ENCODE data around the gene ADAMTS18. TPM values are rescaled to one million over a fixed set of nuclear protein-coding genes. Genes with fewer than 3 reads are reported as not detected.

The ADAMTS18 gene
- total RNA-seq, 1 experiment from 2014 or later: not detected

DNA sequence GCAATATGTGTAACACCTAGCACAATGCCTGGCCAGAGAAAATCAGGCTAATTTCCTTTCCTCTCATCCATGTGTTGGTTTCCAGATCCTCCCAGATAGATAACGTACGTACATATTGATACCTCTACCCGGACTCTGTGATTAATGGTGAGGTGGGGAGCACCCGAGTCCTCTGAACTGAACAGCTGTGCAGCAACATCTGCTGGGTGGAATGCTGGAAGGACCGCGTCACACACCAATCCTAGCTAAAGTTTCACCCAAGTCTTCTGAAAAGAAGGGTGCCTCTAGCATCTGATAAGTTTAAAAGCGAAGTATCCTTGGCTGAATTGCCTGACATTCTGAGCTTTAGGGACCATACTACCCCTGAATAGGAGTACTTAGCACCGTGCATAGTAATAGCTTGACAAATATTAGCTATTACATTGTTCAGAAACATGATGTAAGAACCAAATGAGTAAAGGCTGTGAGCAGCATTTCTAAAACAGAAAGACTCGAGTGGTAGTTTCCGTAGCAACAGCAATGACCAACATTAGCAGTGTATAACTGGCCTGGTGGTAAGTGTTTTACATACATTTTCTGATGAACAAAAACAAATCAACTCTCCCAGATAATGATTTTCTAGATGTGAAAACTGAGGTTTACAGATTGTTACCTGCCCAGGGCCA lies 144.3 kb downstream of the ADAMTS18 start:
- no peaks in the 10 kb centered on the region for H3K36me3 ChIP-seq (ENCODE audit: control insufficient read depth in 1 of 2, insufficient read depth in 2 of 2, low read length in 2 of 2)
- BruUV-seq (replicated peaks): no TSS peak
- CTCF ChIA-PET: no interaction called here
- intact Hi-C loops (cut with micrococcal nuclease): no loop called here
- DNase-seq (ENCODE audit: low read depth, low spot score) (no peak), ATAC-seq (no peak)
- RAD21 ChIA-PET (ENCODE audit: low non-redundant PET in 1 of 2, low total read pairs in 2 of 2, uncharacterized antibody in 2 of 2, unreplicated experiment in 2 of 2): no interaction called here
- POLR2A ChIA-PET: no interaction called here
- no peaks in the 10 kb centered on the region for H4K20me1 ChIP-seq (ENCODE audit: insufficient read depth)
- no peaks in the 10 kb centered on the region for H3K9me3 ChIP-seq (ENCODE audit: control insufficient read depth in 1 of 2, insufficient read depth in 1 of 2, low read depth in 1 of 2, low read length in 2 of 2)
- H3K9ac ChIP-seq (ENCODE audit: low read length): no peak overlapping the region
- H3K27me3 ChIP-seq (ENCODE audit: insufficient read depth, low read length): peaks cover 43% of the 10 kb centered on the region
- H3K4me1 ChIP-seq (ENCODE audit: control insufficient read depth in 1 of 2, insufficient read depth in 2 of 2, low read length in 2 of 2): no peaks in the 10 kb centered on the region
- H3K27ac ChIP-seq (ENCODE audit: low read depth, low read length): no peak overlapping the region
- no peak overlapping the region for H3K4me3 ChIP-seq (replicated peaks in 1 of 2; ENCODE audit: low read depth in 1 of 2, low read length in 2 of 2)
- no peaks in the 10 kb centered on the region for H3K9me2 ChIP-seq (ENCODE audit: insufficient read depth)
- TF ChIP-seq ELF1 (IDR thresholded peaks at IDR 0.05; ENCODE audit: borderline replicate concordance, low read depth): no peak
- no peak for TF ChIP-seq TCF7L2 (IDR thresholded peaks at IDR 0.05; ENCODE audit: borderline replicate concordance, extremely low read depth, insufficient read depth, insufficient read length)
- TF ChIP-seq EZH2 (IDR thresholded peaks at IDR 0.05): no peak
- TF ChIP-seq CBX3 (IDR thresholded peaks at IDR 0.05; ENCODE audit: low read depth): no peak
- TF ChIP-seq POLR2AphosphoS5 (IDR thresholded peaks at IDR 0.05; ENCODE audit: low read depth, low read length): no peak
- no peak for TF ChIP-seq SIN3A (IDR thresholded peaks at IDR 0.05; ENCODE audit: low read depth)
- no peak for TF ChIP-seq RAD21 (IDR thresholded peaks at IDR 0.05; ENCODE audit: low read depth)
- TF ChIP-seq, protein P1, sequence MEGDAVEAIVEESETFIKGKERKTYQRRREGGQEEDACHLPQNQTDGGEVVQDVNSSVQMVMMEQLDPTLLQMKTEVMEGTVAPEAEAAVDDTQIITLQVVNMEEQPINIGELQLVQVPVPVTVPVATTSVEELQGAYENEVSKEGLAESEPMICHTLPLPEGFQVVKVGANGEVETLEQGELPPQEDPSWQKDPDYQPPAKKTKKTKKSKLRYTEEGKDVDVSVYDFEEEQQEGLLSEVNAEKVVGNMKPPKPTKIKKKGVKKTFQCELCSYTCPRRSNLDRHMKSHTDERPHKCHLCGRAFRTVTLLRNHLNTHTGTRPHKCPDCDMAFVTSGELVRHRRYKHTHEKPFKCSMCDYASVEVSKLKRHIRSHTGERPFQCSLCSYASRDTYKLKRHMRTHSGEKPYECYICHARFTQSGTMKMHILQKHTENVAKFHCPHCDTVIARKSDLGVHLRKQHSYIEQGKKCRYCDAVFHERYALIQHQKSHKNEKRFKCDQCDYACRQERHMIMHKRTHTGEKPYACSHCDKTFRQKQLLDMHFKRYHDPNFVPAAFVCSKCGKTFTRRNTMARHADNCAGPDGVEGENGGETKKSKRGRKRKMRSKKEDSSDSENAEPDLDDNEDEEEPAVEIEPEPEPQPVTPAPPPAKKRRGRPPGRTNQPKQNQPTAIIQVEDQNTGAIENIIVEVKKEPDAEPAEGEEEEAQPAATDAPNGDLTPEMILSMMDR (IDR thresholded peaks at IDR 0.05 in 2 of 3, conservative IDR thresholded peaks at IDR 0.05 in 1 of 3; ENCODE audit: borderline replicate concordance in 1 of 3, insufficient read depth in 1 of 3, low read depth in 2 of 3, low read length in 2 of 3): no peak
- TF ChIP-seq, protein P2, sequence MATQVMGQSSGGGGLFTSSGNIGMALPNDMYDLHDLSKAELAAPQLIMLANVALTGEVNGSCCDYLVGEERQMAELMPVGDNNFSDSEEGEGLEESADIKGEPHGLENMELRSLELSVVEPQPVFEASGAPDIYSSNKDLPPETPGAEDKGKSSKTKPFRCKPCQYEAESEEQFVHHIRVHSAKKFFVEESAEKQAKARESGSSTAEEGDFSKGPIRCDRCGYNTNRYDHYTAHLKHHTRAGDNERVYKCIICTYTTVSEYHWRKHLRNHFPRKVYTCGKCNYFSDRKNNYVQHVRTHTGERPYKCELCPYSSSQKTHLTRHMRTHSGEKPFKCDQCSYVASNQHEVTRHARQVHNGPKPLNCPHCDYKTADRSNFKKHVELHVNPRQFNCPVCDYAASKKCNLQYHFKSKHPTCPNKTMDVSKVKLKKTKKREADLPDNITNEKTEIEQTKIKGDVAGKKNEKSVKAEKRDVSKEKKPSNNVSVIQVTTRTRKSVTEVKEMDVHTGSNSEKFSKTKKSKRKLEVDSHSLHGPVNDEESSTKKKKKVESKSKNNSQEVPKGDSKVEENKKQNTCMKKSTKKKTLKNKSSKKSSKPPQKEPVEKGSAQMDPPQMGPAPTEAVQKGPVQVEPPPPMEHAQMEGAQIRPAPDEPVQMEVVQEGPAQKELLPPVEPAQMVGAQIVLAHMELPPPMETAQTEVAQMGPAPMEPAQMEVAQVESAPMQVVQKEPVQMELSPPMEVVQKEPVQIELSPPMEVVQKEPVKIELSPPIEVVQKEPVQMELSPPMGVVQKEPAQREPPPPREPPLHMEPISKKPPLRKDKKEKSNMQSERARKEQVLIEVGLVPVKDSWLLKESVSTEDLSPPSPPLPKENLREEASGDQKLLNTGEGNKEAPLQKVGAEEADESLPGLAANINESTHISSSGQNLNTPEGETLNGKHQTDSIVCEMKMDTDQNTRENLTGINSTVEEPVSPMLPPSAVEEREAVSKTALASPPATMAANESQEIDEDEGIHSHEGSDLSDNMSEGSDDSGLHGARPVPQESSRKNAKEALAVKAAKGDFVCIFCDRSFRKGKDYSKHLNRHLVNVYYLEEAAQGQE (IDR thresholded peaks at IDR 0.05; ENCODE audit: low read depth): no peak
- TF ChIP-seq, protein P3, sequence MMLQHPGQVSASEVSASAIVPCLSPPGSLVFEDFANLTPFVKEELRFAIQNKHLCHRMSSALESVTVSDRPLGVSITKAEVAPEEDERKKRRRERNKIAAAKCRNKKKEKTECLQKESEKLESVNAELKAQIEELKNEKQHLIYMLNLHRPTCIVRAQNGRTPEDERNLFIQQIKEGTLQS (IDR thresholded peaks at IDR 0.05): no peak
- no peak for TF ChIP-seq SP1 (IDR thresholded peaks at IDR 0.05; ENCODE audit: low read depth)
- no peaks in the 10 kb centered on the region for H3K79me2 ChIP-seq (ENCODE audit: insufficient read depth, low read length)
- no peak overlapping the region for H3K4me2 ChIP-seq (ENCODE audit: low read length)
- no peak overlapping the region for H2AFZ ChIP-seq (ENCODE audit: low read depth, low read length, poor library complexity, severe bottlenecking)
